Measurements from ENCODE around the gene TMIGD3.

The TMIGD3 gene

GRCh38 chr1:111497592-111497991 lies 5.8 kb downstream of the TMIGD3 start:
- H3K4me3 ChIP-seq (ENCODE audit: low read depth, low read length), result no peak overlapping the region
- TF ChIP-seq CTCF (conservative IDR thresholded peaks at IDR 0.05; ENCODE audit: low read depth, low read length), result no peak
- no peak for DNase-seq (ENCODE audit: low read depth)

- H3K4me3 ChIP-seq (ENCODE audit: low read depth, low read length), result no peak overlapping the region
- no peak for DNase-seq (ENCODE audit: low read depth)
- TF ChIP-seq CTCF (conservative IDR thresholded peaks at IDR 0.05; ENCODE audit: low read depth, low read length), result no peak
Observed at GRCh38 chr1:111496398-111496797, 7.0 kb downstream of the TMIGD3 start.

- TF ChIP-seq CTCF (conservative IDR thresholded peaks at IDR 0.05; ENCODE audit: low read depth, low read length), result no peak
- DNase-seq (ENCODE audit: low read depth), result no peak
- no peak overlapping the region for H3K4me3 ChIP-seq (ENCODE audit: low read depth, low read length)
Observed at GRCh38 chr1:111491070-111491469, 12.4 kb downstream of the TMIGD3 start.

- DNase-seq (ENCODE audit: low read depth), result no peak
- no peak for TF ChIP-seq CTCF (conservative IDR thresholded peaks at IDR 0.05; ENCODE audit: low read depth, low read length)
- H3K4me3 ChIP-seq (ENCODE audit: low read depth, low read length), result no peak overlapping the region
Observed at GRCh38 chr1:111490220-111490619, 13.2 kb downstream of the TMIGD3 start.

GRCh38 chr1:111489604-111490003 lies 13.8 kb downstream of the TMIGD3 start:
- DNase-seq (ENCODE audit: low read depth), result peak; percentile 54
- TF ChIP-seq CTCF (conservative IDR thresholded peaks at IDR 0.05; ENCODE audit: low read depth, low read length), result no peak

GRCh38 chr1:111488669-111489068 lies 14.8 kb downstream of the TMIGD3 start:
- TF ChIP-seq CTCF (conservative IDR thresholded peaks at IDR 0.05; ENCODE audit: low read depth, low read length), result no peak
- no peak overlapping the region for H3K4me3 ChIP-seq (ENCODE audit: low read depth, low read length)
- DNase-seq (ENCODE audit: low read depth), result no peak

More at GRCh38 chr1:111489604-111490003, 13.8 kb downstream of the TMIGD3 start:
- no peak overlapping the region for H3K4me3 ChIP-seq (ENCODE audit: low read depth, low read length)

- no peak overlapping the region for H3K4me3 ChIP-seq (ENCODE audit: low read depth, low read length)
- TF ChIP-seq CTCF (conservative IDR thresholded peaks at IDR 0.05; ENCODE audit: low read depth, low read length), result no peak
- no peak for DNase-seq (ENCODE audit: low read depth)
Observed at GRCh38 chr1:111487133-111487532, 16.3 kb downstream of the TMIGD3 start.
